ENCODE results near the gene REV3L.

GRCh38 chr6:111301946-111302345 lies 181.1 kb downstream of the REV3L start:
- TF ChIP-seq, protein P1, sequence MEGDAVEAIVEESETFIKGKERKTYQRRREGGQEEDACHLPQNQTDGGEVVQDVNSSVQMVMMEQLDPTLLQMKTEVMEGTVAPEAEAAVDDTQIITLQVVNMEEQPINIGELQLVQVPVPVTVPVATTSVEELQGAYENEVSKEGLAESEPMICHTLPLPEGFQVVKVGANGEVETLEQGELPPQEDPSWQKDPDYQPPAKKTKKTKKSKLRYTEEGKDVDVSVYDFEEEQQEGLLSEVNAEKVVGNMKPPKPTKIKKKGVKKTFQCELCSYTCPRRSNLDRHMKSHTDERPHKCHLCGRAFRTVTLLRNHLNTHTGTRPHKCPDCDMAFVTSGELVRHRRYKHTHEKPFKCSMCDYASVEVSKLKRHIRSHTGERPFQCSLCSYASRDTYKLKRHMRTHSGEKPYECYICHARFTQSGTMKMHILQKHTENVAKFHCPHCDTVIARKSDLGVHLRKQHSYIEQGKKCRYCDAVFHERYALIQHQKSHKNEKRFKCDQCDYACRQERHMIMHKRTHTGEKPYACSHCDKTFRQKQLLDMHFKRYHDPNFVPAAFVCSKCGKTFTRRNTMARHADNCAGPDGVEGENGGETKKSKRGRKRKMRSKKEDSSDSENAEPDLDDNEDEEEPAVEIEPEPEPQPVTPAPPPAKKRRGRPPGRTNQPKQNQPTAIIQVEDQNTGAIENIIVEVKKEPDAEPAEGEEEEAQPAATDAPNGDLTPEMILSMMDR (IDR thresholded peaks at IDR 0.05; ENCODE audit: low read depth, low read length), result no peak
- TF ChIP-seq EZH2phosphoT487 (IDR thresholded peaks at IDR 0.05; ENCODE audit: low read depth), result no peak

All from OCI-LY3 (cell line).